Nephron (organoid): Measurements from ENCODE around the gene SMOC2.
A peak's percentile ranks its signal among the peaks of the same experiment; 100 is the strongest.

ENCODE experiments used
- H3K27ac Mint-ChIP-seq, 3 experiments: 2 replicates each; pipeline ENCODE4 v1.8.0; 2020; ENCODE audit warnings: mixed read lengths in 3 of 3, mild to moderate bottlenecking in 2 of 3, moderate library complexity in 1 of 3
- H3K27me3 Mint-ChIP-seq: 2 replicates; pipeline ENCODE4 v1.8.0; 2021; ENCODE audit warnings: low read depth, mild to moderate bottlenecking, moderate library complexity, mixed read lengths
- H3K36me3 Mint-ChIP-seq: 2 replicates; pipeline ENCODE4 v1.8.0; 2020; ENCODE audit warnings: low read depth, mixed read lengths
- H3K4me1 Mint-ChIP-seq: 2 replicates; pipeline ENCODE4 v1.8.0; 2020; ENCODE audit warnings: mixed read lengths
- H3K4me3 Mint-ChIP-seq, 3 experiments: 2 replicates each; pipeline ENCODE4 v1.8.0; 2020; ENCODE audit warnings: mild to moderate bottlenecking in 3 of 3, mixed read lengths in 3 of 3, moderate library complexity in 2 of 3
- H3K9me3 Mint-ChIP-seq: 2 replicates; pipeline ENCODE4 v1.8.0; 2020; ENCODE audit warnings: mixed read lengths
- TF ChIP-seq, protein P1 (sequence below), 3 experiments: fragments of 200-600 bp; sonication (generic); IDR thresholded peaks; one replicate each; pipeline ENCODE4 v1.5.0; 2021; ENCODE audit warnings: antibody characterized with exemption in 3 of 3; ENCODE audit not compliant: unreplicated experiment in 3 of 3

SMOC2 gene

DNA sequence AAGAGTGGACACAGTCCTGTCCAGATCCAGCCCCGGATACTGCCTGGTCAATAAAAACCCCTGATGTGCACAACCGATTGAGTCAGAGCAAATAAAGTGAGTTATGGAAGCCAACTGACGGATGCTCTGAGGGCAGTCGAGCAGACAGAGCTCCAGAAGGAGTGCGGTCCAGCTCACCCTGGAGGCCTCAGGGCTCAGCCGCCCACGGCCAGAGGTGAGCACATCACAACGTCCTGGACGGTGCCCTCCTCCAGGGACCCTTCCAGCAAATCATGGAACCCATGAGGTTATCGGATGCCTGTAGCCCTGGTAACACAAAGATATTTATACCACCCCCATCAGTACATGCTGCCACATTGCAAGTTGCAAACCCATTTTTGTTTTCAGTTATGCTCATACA is 44.0 kb upstream of the SMOC2 start:
- Mint-ChIP-seq H3K4me1 (peaks cover 11% of the 10 kb centered on the region), H3K9me3 (peaks cover 21% of the 10 kb centered on the region), H3K27ac (no peak overlapping the region), H3K4me3 (no peak overlapping the region), H3K27me3 (peaks cover 22% of the 10 kb centered on the region), H3K36me3 (no peaks in the 10 kb centered on the region)
- TF ChIP-seq, protein P1, sequence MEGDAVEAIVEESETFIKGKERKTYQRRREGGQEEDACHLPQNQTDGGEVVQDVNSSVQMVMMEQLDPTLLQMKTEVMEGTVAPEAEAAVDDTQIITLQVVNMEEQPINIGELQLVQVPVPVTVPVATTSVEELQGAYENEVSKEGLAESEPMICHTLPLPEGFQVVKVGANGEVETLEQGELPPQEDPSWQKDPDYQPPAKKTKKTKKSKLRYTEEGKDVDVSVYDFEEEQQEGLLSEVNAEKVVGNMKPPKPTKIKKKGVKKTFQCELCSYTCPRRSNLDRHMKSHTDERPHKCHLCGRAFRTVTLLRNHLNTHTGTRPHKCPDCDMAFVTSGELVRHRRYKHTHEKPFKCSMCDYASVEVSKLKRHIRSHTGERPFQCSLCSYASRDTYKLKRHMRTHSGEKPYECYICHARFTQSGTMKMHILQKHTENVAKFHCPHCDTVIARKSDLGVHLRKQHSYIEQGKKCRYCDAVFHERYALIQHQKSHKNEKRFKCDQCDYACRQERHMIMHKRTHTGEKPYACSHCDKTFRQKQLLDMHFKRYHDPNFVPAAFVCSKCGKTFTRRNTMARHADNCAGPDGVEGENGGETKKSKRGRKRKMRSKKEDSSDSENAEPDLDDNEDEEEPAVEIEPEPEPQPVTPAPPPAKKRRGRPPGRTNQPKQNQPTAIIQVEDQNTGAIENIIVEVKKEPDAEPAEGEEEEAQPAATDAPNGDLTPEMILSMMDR (IDR thresholded peaks at IDR 0.05; ENCODE audit: unreplicated experiment in 3 of 3) = no peak

DNA sequence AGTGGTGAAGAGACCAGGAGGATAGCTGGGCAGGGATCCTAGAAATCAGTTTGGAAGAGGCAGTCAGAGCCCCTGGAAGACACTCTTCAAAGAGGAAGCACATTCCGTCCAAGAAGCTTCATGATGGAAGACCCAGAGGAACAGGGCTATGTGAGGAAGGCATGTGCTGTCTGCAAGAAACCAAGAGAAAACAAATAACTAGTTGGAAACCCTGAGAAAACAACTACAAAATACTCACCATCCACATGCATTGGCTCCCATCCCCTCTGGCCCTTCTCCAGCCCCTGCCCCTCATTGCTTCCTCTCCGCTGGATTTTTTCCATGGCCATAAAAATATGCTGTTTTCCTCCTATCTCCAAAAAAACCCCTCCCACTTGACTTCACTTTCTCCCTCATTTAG is 40.9 kb upstream of the SMOC2 start:
- TF ChIP-seq, protein P1 (IDR thresholded peaks at IDR 0.05; ENCODE audit: unreplicated experiment in 3 of 3) = no peak
- peaks cover 11% of the 10 kb centered on the region for H3K4me1 Mint-ChIP-seq
- peak overlapping the region in 2 of 3 experiments; percentile 29 to 46 for H3K27ac Mint-ChIP-seq
- peaks cover 14% of the 10 kb centered on the region for H3K27me3 Mint-ChIP-seq
- no peak overlapping the region for H3K4me3 Mint-ChIP-seq
- peaks cover 21% of the 10 kb centered on the region for H3K9me3 Mint-ChIP-seq
- no peaks in the 10 kb centered on the region for H3K36me3 Mint-ChIP-seq

DNA sequence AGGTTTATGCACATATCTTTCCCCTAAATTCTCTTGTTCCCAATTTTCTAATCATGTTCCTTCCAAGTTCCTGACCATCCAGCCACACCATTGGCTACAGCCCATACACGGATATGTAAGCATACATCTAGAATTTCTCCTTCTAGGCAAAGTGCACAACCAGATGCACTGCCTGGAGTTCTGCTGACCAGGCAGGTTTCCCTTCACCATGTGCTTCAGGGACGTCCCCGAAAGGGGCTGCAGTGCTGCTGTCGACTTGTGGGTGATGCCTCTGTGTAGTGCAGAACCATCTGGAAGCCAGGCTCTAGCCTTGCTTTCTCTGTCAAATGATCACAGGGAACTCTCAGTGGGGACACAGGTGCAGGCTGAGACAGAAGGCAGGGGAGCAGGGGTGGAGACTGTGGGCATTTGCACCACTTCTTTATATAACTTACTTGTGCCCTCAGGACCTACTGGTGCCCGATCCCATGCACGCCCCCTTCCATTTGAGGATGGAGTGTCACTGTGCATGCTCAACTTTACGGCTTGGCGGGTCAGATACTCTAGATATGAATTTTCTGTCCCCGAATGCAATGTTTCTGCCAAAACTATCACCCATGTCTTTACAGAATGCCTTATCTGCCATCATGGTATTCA is 37.5 kb upstream of the SMOC2 start:
- TF ChIP-seq, protein P1 (IDR thresholded peaks at IDR 0.05; ENCODE audit: unreplicated experiment in 3 of 3) = no peak
- Mint-ChIP-seq H3K4me1 (peaks cover 11% of the 10 kb centered on the region), H3K9me3 (peaks cover 15% of the 10 kb centered on the region), H3K27ac (no peak overlapping the region), H3K27me3 (peaks cover 12% of the 10 kb centered on the region), H3K4me3 (no peak overlapping the region), H3K36me3 (no peaks in the 10 kb centered on the region)

DNA sequence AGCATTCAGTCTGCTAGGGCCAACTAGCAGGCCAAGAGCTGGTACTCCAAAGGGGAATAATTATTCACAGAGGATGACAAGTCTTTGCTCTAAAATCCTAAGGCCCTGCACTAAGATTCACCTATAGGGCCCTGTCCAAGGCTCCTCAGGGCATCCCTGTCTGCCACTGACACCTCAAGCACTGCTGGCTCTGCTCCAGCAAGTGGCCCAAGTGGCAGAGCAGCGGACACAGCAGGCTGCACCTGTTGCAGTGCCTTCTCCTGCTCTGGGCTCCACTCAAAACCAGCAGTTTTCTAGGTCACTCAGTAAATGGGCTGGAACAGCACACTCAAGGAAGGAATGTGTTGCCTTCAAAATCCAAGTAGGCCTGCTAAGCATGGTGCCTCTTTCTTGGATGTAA is 36.4 kb upstream of the SMOC2 start:
- no peak overlapping the region for H3K27ac Mint-ChIP-seq
- TF ChIP-seq, protein P1 (IDR thresholded peaks at IDR 0.05; ENCODE audit: unreplicated experiment in 3 of 3) = no peak
- no peaks in the 10 kb centered on the region for H3K36me3 Mint-ChIP-seq

DNA sequence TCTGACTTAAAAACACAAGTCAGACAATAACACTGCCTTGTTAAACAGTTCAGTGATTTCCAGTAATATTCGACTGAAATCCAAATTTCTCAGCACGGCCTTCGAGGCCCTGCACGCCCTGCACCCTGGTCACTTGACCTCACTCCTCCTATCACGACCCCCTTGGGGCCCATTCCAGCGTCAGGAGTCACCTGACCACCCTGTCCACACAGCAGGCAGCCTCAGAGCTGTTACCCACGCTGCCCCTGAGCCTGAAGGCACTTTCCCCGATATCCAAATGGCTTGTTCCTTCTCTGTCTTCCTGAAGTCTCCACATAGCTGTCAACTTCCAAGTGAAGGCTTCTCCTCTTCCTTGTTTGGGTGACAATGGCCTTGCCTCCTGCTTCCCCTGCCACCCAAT is 33.1 kb upstream of the SMOC2 start:
- Mint-ChIP-seq H3K36me3 (no peaks in the 10 kb centered on the region), H3K27ac (no peak overlapping the region), H3K27me3 (peaks cover 12% of the 10 kb centered on the region), H3K4me1 (no peaks in the 10 kb centered on the region), H3K4me3 (no peak overlapping the region), H3K9me3 (no peaks in the 10 kb centered on the region)
- TF ChIP-seq, protein P1 (IDR thresholded peaks at IDR 0.05; ENCODE audit: unreplicated experiment in 3 of 3) = no peak

More for the DNA sequence above, 36.4 kb upstream of the SMOC2 start:
- H3K27me3 Mint-ChIP-seq = peaks cover 12% of the 10 kb centered on the region
- peaks cover 10% of the 10 kb centered on the region for H3K4me1 Mint-ChIP-seq
- no peak overlapping the region for H3K4me3 Mint-ChIP-seq
- peaks cover 12% of the 10 kb centered on the region for H3K9me3 Mint-ChIP-seq

DNA sequence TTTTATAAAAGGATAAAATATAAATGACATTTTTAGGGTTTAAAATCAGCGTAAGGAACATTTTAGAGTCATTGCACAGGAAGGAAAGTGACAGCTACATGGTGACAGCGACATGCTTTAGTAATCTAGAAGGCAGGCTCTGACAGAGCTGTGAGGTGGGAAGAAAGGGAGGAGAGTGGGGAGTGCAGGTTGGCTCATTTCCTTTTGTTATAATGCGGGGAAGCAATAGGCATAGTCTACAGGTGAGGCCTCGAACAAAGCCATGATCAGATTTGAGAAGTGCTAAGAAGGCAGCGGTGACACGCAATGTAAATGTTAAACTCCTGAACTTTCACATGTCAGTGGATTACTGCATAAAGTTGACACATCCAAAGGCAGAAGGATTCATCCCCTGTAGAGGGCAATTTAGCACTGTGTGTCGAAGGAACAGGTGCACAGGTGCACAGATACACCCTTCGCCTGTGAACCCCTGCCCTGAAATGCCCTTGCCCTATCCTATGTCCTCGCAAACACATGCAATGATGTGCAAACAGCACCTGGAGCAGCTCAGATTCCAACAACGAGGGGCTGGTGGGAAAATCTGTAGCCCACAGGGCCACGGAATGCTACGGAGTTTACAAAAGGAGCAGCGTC is 32.4 kb upstream of the SMOC2 start:
- H3K36me3 Mint-ChIP-seq = no peaks in the 10 kb centered on the region
- H3K4me3 Mint-ChIP-seq = no peak overlapping the region
- H3K27me3 Mint-ChIP-seq = peaks cover 12% of the 10 kb centered on the region
- TF ChIP-seq, protein P1 (IDR thresholded peaks at IDR 0.05; ENCODE audit: unreplicated experiment in 3 of 3) = no peak
- H3K27ac Mint-ChIP-seq = no peak overlapping the region
- H3K4me1 Mint-ChIP-seq = no peaks in the 10 kb centered on the region
- no peaks in the 10 kb centered on the region for H3K9me3 Mint-ChIP-seq
